Stimulated activated CD8-positive, alpha-beta memory T cell treated with anti-CD3 and anti-CD28 coated beads, Interleukin-12 subunit alpha, Interleukin-12 subunit beta, amount 100 ng/mL, for 4 hours (primary cell): ENCODE measurements around the gene SCARB1.
"Not testable (repeated sequence)": the region's sequence is repeated elsewhere in the genome, so short reads cannot be mapped to it uniquely, and the experiment has no call there.

Source experiments
- DNase-seq: peaks from one replicate; pipeline ENCODE4 v3.0.0-alpha.2; 2020; ENCODE audit warnings: low read depth

SCARB1 gene

DNA sequence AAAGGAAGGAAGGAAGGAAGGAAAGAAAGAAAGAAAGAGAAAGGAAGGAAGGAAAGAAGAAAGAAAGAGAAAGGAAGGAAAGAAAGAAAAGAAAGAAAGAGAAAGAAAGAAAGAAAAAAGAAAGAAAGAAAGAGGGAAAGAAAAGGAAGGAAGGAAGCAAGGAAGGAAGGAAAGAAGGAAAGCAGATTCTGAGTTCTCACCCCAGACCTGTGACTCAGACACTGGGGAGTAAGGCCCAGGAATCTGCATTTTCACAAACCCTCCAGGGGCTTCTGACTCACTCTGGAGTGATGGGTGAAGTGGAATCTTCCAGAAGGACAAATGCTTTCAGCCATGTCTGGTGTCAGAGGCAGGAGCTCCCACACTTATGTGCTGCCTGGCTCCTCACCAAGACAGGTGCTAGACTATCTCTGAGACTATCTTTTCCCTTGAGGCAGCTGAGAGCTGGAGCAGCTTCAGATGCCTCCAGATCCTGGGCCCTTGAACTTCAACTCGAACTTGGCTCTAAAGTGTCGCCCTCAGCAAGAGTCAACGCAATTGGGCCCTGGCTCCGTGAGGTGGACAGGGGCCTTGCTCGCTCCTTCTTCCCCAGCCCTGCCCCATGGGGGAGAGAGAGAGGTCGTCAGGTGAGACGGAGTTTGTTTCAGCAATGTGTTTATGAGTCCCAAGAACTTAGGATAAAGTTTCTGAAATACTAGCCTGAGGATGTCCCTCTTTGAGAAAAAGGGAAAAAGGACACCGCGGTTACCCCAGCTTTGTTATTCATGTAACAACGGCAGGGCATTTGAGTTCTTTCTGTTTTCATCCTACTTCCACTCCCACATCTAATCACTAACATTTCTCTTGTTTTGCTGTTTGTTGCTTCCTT is 19.8 kb upstream of the SCARB1 start:
- no peak for DNase-seq

DNA sequence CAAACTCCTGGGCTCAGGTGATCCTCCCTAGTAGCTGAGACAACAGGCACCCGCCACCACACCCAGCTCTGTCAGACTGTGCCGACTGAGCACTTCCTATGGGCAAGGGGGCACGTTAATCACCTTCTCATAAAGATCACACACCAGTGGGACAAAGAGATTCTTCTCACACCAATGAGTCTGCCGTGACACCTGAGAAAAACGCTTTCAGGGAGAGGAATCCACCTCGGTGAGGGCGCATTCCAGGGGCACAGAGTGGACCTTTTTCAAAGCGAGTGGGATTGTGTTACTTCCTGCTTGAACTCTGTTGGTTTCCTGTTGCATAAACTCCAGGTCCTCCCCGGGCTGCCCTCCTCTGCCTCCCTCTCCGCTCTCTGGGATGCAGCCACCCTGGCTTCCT is 17.5 kb upstream of the SCARB1 start:
- DNase-seq: no peak

DNA sequence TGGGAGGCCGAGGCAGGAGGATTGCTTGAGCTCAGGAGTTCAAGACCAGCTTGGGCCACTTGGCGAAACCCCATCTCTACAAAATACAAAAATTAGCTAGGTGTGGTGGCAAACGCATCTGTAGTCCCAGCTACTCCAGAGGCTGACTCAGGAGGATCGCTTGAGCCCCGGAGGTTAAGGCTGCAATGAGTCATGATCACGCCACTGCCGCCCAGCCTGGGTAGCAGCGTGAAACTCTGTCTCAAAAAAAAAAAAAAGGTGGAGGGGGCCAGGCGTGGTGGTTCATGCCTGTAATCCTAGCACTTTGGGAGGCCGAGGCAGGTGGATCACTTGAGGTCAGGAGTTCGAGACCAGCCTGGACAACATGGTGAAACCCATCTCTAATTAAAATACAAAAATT is 16.7 kb upstream of the SCARB1 start:
- DNase-seq: not testable (repeated sequence)

DNA sequence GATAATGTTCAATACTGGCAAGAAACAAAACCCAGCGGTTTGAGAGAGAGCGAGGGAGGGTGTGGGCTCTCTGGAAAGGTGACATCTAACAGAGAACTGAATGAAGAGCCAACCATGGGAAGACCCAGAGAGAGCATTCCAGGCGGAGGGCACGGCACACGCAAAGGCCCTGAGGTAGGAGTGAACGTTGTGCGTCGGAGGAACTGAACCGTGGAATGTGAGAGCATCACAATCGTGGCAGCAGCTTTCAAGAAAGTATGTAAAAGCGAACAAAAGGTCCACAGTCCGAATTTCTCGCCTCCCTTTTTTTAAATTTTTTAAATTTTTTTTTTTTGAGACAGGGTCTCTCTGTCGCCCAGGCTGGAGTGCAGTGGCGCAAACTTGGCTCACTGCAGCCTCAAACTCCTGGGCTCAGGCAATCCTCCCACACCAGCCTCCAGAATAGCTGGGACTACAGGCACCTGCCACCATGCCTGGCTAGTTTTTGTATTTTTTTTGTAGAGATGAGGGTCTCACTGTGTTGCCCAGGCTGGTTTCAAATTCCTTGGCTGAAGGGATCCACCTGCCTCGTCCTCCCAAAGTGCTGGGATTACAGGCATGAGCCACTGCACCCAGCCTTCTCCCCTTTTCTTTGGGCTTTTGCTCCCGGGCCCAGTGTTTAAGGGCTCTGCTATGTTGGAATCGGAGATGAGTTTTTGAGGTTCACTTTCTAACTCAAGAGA is 15.3 kb upstream of the SCARB1 start:
- DNase-seq: no peak

DNA sequence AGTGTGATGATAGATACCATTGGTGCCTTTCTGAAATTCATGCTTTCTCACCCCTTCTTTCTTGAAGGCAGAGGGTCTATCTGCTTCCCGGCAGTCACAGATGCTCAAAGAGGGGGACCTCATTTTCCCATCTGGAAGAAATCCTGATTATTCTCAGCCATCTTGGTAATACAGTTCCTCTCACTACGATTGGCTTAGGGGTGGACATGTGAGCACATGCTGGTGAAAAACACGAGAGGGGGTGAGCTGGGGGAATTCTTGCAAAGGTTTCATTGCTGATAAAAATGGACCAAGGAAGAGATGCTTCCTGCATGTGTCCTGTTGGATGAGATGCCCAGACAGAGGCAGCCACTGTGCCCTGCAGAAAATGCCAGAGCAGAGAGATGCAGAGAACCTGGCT is 13.8 kb upstream of the SCARB1 start:
- no peak for DNase-seq

DNA sequence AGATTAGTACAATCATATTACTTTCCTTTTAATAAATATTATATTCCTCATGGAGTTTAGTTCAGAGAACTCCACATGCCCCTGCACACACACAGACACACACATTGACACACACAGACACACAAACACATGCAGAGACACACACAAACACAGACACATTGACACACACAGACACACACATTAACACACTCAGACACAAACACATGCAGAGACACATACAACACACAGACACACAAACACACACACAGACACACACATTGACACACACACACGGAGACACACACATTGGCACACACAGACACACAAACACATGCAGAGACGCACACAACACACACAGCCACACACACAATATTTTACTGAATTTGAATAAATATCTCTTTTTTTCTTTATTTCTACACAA is 12.5 kb upstream of the SCARB1 start:
- no peak for DNase-seq

DNA sequence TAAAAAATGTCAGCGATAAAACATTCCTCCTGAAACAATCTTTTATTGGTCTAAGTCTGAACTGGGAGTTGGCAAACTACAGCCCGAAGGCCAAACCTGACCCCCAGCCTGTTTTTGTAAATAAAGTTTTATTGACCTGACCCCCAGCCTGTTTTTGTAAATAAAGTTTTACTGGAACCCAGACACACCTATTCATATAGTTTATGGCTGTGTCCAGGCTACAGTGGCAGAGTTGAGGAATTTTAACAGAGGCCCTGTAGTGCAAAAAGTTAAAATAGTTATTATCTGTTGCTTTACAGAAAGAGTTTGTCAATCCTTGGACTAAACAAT is 12.1 kb upstream of the SCARB1 start:
- no peak for DNase-seq

DNA sequence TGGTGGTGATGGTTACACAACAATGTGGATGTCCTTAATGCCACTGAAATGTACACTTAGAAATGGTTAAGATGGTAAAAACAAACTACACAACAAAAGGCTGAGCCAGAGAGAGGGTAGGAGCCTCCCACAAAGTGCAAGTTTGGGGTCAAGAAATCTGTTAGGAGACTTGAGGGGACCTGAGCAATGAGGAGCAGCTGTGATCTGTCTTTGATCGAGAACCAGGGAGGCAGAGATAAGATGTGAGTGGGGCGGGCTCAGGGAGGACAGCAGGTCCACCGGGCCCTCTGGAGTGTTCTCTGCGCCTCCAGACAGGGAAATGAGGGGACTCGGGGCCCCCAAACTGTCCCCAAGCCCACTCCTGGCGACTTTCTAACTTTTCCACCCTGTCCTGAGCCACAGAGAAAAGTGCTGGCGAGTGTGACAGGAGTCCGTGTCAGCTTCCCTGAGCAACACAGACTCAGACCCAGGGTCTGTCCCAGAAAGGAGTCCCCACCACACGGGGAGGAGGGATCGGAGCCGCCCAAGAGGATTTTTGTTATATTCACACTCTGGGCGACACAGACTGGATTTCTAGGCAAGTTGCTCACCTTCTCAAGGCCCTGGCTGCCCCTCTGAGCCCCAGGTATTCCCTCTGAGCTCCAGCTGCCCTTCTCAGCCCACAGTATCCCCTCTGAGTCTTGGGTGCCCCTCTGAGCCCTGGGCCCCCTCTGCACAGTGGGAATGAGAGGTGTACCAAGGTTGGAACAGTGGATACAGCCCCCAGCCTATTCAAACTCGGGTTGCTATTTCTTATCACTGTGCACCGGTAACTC is 11.5 kb upstream of the SCARB1 start:
- DNase-seq: no peak

DNA sequence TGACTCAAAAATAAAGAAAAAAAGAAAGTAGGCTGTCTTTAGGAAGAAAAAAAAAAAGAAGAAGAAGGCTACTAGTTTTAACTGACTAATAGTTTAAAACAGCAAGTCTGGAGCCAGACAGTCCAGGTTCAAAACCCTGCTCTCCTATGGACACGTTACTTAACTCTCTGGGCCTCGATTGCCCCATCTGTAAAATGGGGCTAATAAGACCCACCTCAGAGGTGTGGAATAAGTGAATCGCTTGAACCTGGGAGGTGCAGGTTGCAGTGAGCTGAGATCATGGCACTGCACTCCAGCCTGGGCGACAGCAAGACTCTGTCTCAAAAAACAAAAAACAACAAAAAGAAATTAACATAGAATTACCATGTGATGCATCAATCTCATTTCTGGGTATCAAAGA is 10.5 kb upstream of the SCARB1 start:
- DNase-seq: no peak

DNA sequence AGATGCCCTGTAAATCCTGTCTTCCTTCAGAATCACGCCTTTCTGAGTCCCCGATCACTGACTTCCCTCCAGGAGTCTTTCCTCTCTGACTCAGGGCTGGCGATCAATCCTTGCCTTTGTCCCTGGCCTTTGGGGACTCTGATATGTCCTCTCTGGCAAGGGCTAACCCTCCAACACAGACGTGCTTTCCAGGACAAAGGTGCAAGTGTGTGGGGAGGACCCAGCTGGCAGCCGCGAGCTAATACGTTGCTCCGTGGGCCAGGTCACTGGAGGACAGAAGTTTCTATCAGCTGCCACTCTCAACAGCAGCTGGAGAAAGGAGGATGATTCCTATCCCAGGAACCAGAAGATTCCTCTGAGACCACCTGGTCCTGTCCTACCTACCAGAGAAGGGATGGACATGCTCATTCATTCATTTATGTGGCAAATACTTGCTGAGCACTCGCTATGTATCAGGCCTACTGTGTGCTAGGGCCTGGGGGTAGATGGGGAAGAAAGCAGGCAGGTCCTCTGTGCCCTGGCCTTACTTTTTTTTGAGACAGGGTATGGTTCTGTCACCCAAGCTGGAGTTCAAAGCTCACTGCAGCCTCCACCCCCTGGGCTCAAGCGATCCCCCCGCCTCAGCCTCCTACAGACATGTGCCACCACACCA is 8.5 kb upstream of the SCARB1 start:
- DNase-seq: no peak

DNA sequence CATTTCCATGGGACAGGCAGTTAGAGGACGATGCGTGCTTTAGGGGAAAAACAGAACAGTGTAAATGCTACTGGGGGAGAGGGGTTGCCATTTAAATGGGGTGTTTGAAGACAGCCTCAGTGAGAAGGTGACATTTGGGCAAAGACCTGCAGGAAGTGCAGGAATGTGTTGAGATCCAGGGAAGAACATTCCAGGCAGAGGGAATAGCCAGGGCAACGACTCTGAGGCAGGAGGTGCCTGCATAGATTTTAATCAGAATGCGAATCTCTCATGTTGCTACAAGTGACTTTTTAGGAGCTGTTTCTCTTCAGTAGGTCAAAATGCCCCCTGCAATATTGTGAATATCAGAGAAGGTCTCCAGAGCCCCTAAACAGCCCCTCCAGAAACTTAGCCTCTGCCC is 7.6 kb upstream of the SCARB1 start:
- no peak for DNase-seq

DNA sequence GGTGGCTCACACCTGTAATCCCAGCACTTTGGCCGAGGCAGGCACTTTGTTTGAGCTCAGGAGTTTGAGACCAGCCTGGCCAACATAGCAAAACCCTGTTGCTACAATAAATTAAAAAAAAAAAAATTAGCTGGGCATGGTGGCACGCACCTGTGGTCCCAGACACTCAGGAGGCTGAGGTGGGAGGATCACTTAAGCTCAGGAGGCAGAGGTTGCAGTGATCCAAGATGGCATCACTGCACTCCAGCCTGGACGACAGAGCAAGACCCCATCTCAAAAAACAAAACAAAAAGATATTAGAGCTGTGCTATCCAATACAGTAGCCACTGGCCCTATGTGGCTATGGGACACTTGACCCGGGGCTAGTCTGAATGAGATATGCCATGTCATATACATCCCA is 6.9 kb upstream of the SCARB1 start:
- no peak for DNase-seq

DNA sequence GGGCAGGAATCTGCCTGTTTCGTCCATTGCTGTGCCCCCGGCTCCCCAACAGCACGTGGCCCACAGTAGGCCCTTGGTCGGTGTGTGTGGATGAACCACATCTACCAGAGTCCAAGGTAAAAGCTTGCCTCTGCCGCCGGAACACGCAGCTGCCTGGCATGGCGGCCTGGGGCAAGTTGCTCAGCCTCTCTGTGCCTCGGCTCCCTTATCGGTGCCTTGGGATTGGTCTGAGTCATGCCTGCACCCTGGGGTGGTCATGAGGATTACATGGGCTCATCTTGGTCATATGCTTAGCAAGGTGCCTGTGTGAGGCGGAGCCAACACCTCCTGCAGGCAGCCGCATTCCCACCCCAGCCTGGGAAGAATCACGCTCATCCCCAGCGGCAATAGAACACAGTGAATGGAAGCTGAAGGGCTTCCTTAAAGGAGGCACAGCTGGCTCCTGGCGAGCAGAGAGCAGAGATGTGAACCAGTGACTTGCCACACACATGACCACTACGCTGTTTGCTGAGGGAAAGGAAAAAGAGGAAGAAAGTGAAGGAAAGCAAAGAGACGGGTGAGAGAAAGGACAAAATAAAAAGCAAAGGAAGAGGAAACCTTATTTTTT is 5.5 kb upstream of the SCARB1 start:
- DNase-seq: no peak

DNA sequence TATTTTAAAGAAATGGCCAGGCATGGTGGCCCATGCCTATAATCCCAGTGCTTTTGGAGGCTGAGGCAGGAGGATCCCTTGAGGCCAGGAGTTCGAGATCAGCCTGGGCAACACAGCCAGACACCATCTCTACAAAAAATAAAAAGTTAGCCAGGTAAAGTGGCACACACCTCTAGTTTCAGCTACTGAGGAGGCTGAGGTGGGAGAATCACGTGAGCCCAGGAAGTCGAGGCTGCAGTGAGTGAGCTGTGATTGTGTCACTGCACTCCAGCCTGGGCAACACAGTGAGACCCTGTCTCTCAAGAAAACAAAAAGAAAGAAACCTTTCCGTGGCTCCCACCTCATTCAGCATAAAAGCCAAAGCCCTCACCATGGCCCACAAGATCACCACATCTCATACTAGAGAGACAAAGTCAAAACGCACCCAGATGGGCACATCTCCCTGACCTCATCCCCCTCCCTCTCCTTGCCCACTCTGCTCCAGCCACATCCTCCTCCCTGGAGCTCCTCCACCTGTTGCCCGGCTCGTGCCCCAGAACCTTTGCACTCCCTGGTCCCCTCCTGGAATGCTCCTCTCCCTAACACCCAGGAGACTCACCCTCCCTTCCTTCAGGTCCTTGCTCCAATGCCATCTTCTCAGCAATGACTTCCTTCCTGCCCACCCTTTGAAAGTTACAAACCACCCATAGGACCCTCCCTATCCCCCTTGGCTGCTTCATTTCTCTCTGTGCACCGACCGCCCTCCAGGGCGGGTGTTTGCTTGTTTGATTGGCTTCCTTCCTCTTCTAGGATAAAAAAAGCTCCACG is 4.8 kb upstream of the SCARB1 start:
- no peak for DNase-seq

DNA sequence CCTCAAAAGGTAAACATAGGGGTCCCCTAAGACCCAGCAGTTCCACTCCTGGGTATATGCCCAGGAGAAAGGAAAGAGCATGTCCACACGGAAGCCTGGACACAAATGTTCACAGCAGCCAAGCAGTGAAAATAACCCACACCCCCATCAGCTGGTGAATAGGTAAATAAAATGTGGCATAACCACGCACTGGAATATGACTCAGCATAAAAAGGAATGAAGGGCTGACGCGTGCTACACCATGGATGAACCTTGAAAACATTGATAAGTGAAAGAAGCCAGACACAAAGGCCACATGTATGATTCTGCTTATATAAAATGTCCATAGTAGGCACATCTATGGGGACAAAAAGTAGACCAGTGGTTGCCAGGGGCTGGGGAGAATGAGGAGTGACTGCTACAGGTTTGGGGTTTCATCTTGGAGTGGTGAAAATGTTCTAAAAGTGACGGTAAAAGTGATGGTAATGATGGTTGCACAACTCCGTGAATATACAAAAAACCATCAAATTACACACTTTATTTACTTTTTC is 3.8 kb upstream of the SCARB1 start:
- DNase-seq: no peak

DNA sequence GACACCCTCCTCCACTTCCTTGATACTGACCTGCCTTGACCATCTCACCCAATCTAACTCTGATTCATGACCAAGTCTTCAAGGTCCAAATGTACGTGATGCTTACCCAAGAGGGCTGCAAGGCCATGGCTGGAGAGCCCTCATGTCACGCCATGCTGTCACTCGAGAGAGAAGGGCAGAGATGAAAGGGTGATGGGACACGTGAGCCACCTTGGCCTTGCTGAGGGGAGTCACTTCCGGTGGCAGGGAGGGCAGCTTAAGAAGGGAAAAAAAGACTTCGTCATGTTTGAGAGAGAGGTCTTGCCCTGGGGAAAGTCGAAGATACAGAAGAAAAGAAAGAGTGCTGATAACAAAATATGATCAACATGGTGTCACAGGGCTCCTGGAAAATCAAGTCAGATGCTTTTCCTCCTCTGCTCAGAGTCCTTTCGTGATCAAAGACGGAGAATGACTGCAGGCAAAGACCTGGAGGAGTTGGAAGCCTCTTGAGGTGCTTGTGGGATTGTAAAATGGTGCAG is 3.3 kb upstream of the SCARB1 start:
- no peak for DNase-seq

DNA sequence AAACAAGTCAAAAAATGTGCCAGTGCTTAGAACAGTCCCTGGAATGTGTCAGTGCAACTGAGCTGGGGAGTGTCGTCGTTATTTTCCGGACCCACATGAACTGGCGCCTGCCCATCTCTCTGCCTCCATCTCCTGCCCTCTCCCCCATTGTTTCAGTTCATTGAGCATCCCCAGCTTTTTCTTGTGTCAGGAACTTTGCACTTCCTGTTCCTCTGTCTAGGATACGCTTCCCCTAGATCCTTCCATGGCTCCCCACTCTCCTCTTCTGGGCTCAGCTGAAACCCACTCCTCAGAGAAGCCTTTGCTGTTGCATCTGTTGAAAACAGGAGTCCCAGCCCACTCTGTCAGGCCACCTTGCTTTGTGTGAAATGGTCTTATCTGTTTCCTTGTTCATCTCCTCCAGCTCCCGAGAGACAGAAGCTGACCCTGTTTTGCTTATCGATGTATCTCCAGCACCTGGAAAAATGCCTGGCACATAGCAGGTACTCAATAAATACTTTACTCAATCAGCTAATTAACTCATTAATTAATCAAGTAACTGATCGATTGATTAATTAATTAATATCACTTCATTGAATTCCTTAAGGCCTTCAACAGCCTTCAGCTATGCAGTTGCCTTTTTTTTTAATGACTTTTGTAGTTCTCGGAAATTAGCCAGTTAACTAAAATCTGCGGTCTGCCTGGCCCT is 2.7 kb upstream of the SCARB1 start:
- no peak for DNase-seq

DNA sequence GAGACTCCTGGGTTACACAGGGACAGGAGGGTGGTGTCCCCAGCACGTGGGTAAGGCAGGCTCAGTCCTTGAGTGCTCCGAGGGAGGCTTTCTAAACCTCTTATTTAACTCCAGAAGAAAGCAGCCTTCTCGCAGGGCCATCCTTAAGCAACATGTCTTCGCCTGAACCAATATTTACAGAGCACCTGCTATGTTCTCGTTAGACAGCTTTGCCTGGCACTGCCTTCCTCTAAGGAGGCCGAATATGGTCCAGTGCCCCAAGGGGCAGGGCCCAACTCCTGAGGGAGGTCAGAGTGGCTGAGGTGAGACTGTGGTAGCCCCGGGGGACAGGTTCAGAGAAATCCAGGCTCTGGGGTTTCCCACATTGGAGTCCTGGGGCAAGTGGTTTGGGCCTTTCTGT is 2.1 kb upstream of the SCARB1 start:
- no peak for DNase-seq

DNA sequence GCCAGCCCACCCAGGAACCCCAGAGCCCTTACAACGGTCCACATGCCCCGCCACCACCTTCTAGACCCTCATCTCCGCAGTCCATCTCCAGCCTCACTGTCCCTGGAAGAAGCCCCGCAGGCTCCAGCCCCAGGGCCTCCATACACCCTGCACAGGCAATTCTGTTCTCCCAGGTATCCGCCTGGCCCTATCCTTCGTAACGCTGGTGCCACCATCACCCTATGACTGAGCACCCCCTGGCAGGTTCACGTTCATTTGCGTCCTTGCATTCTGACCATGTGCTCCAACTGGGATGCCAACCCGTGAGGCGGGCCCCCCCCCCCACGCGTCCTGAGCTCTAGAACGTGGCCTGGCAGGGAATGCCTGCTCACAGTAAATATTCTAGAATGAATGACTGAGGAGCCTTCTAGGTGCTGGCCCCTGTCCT is 675 bp upstream of the SCARB1 start:
- DNase-seq: no peak
